D721Med (cell line): ENCODE results near the gene VPS18.
A peak's percentile ranks its signal among the peaks of the same experiment; 100 is the strongest.

Source experiments
- DNase-seq: peaks from one replicate; pipeline ENCODE4 v3.0.0; 2011; ENCODE audit warnings: low spot score; ENCODE audit not compliant: insufficient read length
- FAIRE-seq: peaks from 2 replicates; lab custom pipeline; 2011; peaks lifted over from hg19 to GRCh38; lab: Jason Lieb, UNC
- TF ChIP-seq, protein P1 (sequence below): IDR thresholded peaks from 2 replicates; pipeline ENCODE4 v1.5.1; 2012; ENCODE audit warnings: mild to moderate bottlenecking, control low read depth; ENCODE audit not compliant: insufficient read depth; ENCODE audit errors: missing control alignments

The VPS18 gene

GRCh38 chr15:40948706-40949473, 54.6 kb downstream of the VPS18 start:
- TF ChIP-seq, protein P1, sequence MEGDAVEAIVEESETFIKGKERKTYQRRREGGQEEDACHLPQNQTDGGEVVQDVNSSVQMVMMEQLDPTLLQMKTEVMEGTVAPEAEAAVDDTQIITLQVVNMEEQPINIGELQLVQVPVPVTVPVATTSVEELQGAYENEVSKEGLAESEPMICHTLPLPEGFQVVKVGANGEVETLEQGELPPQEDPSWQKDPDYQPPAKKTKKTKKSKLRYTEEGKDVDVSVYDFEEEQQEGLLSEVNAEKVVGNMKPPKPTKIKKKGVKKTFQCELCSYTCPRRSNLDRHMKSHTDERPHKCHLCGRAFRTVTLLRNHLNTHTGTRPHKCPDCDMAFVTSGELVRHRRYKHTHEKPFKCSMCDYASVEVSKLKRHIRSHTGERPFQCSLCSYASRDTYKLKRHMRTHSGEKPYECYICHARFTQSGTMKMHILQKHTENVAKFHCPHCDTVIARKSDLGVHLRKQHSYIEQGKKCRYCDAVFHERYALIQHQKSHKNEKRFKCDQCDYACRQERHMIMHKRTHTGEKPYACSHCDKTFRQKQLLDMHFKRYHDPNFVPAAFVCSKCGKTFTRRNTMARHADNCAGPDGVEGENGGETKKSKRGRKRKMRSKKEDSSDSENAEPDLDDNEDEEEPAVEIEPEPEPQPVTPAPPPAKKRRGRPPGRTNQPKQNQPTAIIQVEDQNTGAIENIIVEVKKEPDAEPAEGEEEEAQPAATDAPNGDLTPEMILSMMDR, result no peak
- FAIRE-seq, result no peak
- no peak for DNase-seq

DNA sequence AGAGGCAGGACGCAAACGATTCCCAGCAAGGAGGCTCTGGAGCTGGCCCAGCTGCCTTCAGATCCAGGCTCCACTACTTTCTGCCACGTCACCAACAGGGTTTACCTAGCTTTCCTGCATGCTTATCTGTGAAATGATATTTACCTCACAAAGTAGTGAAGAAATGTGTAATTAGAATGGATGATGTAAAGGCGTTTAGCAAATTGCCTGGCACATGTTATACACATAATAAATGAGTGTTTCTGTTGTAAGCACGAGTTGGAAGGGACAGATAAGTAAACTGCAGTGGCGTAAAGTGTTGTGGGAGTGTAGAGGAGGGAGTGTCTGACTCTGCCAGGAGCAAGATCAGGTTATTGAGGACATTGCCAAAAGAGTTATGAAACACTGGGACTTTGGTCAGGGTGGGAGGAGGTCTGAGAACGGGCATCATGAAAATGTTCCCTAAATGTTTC, 55.5 kb downstream of the VPS18 start:
- DNase-seq (no peak), FAIRE-seq (no peak)
- TF ChIP-seq, protein P1, result no peak

- FAIRE-seq (no peak), DNase-seq (no peak)
- TF ChIP-seq, protein P1, result no peak
Observed at GRCh38 chr15:40951764-40952163, 57.5 kb downstream of the VPS18 start.

DNA sequence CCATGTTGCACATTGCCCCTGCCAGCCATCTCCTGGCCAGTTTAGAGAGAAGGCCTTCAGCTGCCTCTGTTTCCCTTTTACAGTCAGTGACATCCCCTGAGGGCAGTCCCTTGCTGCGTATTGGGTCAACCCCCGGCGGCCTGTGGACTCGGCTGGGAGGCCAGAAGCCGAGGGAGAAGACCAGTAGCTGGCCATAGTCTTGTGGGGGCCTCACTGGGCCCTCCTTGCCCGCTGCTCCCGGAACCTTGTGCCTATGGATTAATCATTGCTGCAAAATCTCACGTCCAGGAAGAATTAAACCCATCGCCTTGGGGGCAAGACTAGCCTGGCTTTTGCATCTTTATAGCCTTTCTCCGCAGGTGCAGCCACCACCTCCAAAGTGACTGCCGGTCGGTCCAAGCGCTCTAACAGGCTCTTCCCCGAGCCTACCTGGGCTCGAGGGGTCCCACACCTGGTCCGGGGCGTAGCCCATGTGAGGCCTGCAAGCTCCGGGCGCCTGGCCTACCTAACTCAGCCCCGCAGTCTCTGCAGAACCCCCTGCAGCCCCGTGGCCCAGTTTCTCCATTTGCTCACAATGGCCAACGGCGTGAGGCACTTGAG, 58.2 kb downstream of the VPS18 start:
- DNase-seq, result no peak
- TF ChIP-seq, protein P1, result no peak
- FAIRE-seq, result no peak

GRCh38 chr15:40952901-40953712, 58.9 kb downstream of the VPS18 start, which contains the start of gene CHAC1:
Gene CHAC1 (plus strand): TSS chr15:40953471. CDS start chr15:40953584, 113 bp downstream.
- DNase-seq, result peak; percentile 99
- TF ChIP-seq, protein P1, result no peak
- FAIRE-seq, result no peak
